GM12873 (cell line): Measurements from ENCODE around the gene FGFR2.

ENCODE experiments used
- CTCF ChIP-seq: IDR thresholded peaks from 2 replicates; pipeline ENCODE4 v1.5.1; 2012; ENCODE audit warnings: low read depth, mild to moderate bottlenecking, moderate library complexity, low read length, control low read depth; ENCODE audit not compliant: insufficient read depth; ENCODE audit errors: missing control alignments

The FGFR2 gene

GRCh38 chr10:121633056-121633455 lies 34.8 kb upstream of the FGFR2 start:
- no peak for TF ChIP-seq CTCF

GRCh38 chr10:121631365-121632029 lies 33.3 kb upstream of the FGFR2 start:
- TF ChIP-seq CTCF = no peak

GRCh38 chr10:121628859-121629258 lies 30.6 kb upstream of the FGFR2 start:
- no peak for TF ChIP-seq CTCF

GRCh38 chr10:121627876-121628581 lies 29.8 kb upstream of the FGFR2 start:
- TF ChIP-seq CTCF = no peak

GRCh38 chr10:121624836-121625486 lies 26.7 kb upstream of the FGFR2 start:
- TF ChIP-seq CTCF = no peak

- no peak for TF ChIP-seq CTCF
These were observed 20.7 kb upstream of the FGFR2 start for GRCh38 chr10:121618906-121619305.

GRCh38 chr10:121617176-121617575 lies 18.9 kb upstream of the FGFR2 start:
- no peak for TF ChIP-seq CTCF
